Aorta (tissue), 5 donors: ENCODE measurements around the gene ZBTB2. TPM values are rescaled to one million over a fixed set of nuclear protein-coding genes. Genes with fewer than 3 reads are reported as not detected.
A peak's percentile ranks its signal among the peaks of the same experiment; 100 is the strongest.
"Not testable (repeated sequence)": the region's sequence is repeated elsewhere in the genome, so short reads cannot be mapped to it uniquely, and the experiment has no call there.

Experiments used
- ATAC-seq: fragments of 200-7000 bp; cut with Tn5 transposase; one replicate; pipeline ENCODE4 v1.9.1; 2022; ENCODE audit warnings: moderate library complexity; ENCODE audit not compliant: low FRiP score
- DNase-seq, 2 donors: peaks; one replicate each; pipeline ENCODE4 v3.0.0-alpha.2; 2020
- H3K27ac ChIP-seq, 2 donors: one replicate each; pipeline ENCODE4 v1.5.1; 2013; ENCODE audit warnings: low read length in 2 of 2, mild to moderate bottlenecking in 2 of 2, moderate library complexity in 2 of 2, control low read depth in 1 of 2, inconsistent platforms in 1 of 2, low read depth in 1 of 2
- H3K27me3 ChIP-seq, 2 donors: one replicate each; pipeline ENCODE4 v1.6.1; 2013; ENCODE audit warnings: control low read depth in 1 of 2, low read length in 1 of 2, mild to moderate bottlenecking in 1 of 2, moderate library complexity in 1 of 2; ENCODE audit not compliant: insufficient read depth in 2 of 2, control insufficient read depth in 1 of 2
- H3K36me3 ChIP-seq, 2 donors: one replicate each; pipeline ENCODE4 v1.6.1; 2013; ENCODE audit warnings: control low read depth in 1 of 2, low read length in 1 of 2, mild to moderate bottlenecking in 1 of 2; ENCODE audit not compliant: insufficient read depth in 2 of 2, control insufficient read depth in 1 of 2
- H3K4me1 ChIP-seq, 2 donors: one replicate each; pipeline ENCODE4 v1.6.1; 2013; ENCODE audit warnings: low read length in 2 of 2, control low read depth in 1 of 2, mild to moderate bottlenecking in 1 of 2, moderate library complexity in 1 of 2; ENCODE audit not compliant: insufficient read depth in 2 of 2, control insufficient read depth in 1 of 2
- H3K4me3 ChIP-seq, 2 donors: one replicate each; pipeline ENCODE4 v1.5.1; 2013; ENCODE audit warnings: low read length in 2 of 2, control low read depth in 1 of 2, mild to moderate bottlenecking in 1 of 2
- H3K9me3 ChIP-seq: one replicate; pipeline ENCODE4 v1.6.1; 2013; ENCODE audit warnings: mild to moderate bottlenecking, low read length; ENCODE audit not compliant: control insufficient read depth
- WGBS, 2 donors: extraction: QIAGEN DNeasy Blood & Tissue Kit; methylation state at CpG; one replicate each; pipeline ENCODE4 v1.1.7; 2013; 5-methylcytosine and 5-hydroxymethylcytosine counted together
- intact Hi-C, 2 donors: fragments of 100-400 bp; cut with DNase I; formaldehyde crosslinking; loops; one replicate each; pipeline versions ENCODE4 v1.14.2 to v1.15.0; 2022
- polyA plus RNA-seq, 2 donors: library from polyadenylated mRNA; stranded (reverse); fragments of 200-250 nt; gene quantifications; one replicate each; pipeline ENCODE4 v1.2.3, GENCODE V29; 2013
- total RNA-seq, 2 donors: library from RNA; stranded (reverse); fragmentation: NEBNext Ultra II Directional; extraction: Animal tissue kit (Norgen Biotek cat#: 25700); gene quantifications; one replicate each; pipeline ENCODE4 v1.2.1, GENCODE V29; 2021
- donor health status: healthy with polysubstance abuse.
- donor health status: Bipolar disorder and iron deficiency.
- donor health status: DM: no; HTN: no; CAD: no.
- donor health status: DM: no; HTN: no; CAD: no.
- donor health status: DM: yes; HTN: yes; CAD: no.

ZBTB2 gene
- total and polyA plus RNA-seq, 4 donors = 5.0 to 14.0 (median 9.0) TPM

DNA sequence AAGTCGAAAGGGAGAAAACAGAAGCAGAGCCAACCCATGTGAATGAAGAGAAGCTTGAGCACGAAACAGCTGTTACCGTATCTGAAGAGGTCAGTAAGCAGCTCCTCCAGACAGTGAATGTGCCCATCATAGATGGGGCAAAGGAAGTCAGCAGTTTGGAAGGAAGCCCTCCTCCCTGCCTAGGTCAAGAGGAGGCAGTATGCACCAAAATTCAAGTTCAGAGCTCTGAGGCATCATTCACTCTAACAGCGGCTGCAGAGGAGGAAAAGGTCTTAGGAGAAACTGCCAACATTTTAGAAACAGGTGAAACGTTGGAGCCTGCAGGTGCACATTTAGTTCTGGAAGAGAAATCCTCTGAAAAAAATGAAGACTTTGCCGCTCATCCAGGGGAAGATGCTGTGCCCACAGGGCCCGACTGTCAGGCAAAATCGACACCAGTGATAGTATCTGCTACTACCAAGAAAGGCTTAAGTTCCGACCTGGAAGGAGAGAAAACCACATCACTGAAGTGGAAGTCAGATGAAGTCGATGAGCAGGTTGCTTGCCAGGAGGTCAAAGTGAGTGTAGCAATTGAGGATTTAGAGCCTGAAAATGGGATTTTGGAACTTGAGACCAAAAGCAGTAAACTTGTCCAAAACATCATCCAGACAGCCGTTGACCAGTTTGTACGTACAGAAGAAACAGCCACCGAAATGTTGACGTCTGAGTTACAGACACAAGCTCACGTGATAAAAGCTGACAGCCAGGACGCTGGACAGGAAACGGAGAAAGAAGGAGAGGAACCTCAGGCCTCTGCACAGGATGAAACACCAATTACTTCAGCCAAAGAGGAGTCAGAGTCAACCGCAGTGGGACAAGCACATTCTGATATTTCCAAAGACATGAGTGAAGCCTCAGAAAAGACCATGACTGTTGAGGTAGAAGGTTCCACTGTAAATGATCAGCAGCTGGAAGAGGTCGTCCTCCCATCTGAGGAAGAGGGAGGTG is 38.7 kb downstream of the ZBTB2 start:
- H3K9me3 ChIP-seq = no peaks in the 10 kb centered on the region

DNA sequence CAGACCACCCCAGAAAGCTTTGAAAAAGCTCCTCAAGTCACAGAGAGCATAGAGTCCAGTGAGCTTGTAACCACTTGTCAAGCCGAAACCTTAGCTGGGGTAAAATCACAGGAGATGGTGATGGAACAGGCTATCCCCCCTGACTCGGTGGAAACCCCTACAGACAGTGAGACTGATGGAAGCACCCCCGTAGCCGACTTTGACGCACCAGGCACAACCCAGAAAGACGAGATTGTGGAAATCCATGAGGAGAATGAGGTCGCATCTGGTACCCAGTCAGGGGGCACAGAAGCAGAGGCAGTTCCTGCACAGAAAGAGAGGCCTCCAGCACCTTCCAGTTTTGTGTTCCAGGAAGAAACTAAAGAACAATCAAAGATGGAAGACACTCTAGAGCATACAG is 39.6 kb downstream of the ZBTB2 start:
- intact Hi-C loops = no loop called here
- no peak overlapping the region for H3K27ac ChIP-seq
- no peaks in the 10 kb centered on the region for H3K9me3 ChIP-seq
- no peaks in the 10 kb centered on the region for H3K27me3 ChIP-seq
- 93 to 94% methylated on average over 7 of the region's 7 CpGs for WGBS, 2 donors
- H3K4me3 ChIP-seq = no peak overlapping the region
- no peak for ATAC-seq
- H3K36me3 ChIP-seq = peaks cover 0 to 3% of the 10 kb centered on the region in 2 donors
- DNase-seq = no peak
- H3K4me1 ChIP-seq = no peaks in the 10 kb centered on the region

More for the DNA sequence above, 38.7 kb downstream of the ZBTB2 start:
- ATAC-seq (no peak), DNase-seq (no peak)
- WGBS, 2 donors = 89 to 90% methylated on average over 19 of the region's 19 CpGs
- H3K27me3 ChIP-seq = no peaks in the 10 kb centered on the region
- H3K36me3 ChIP-seq = peaks cover 0 to 3% of the 10 kb centered on the region in 2 donors
- no peak overlapping the region for H3K27ac ChIP-seq
- no peak overlapping the region for H3K4me3 ChIP-seq
- intact Hi-C loops = no loop called here
- no peaks in the 10 kb centered on the region for H3K4me1 ChIP-seq

DNA sequence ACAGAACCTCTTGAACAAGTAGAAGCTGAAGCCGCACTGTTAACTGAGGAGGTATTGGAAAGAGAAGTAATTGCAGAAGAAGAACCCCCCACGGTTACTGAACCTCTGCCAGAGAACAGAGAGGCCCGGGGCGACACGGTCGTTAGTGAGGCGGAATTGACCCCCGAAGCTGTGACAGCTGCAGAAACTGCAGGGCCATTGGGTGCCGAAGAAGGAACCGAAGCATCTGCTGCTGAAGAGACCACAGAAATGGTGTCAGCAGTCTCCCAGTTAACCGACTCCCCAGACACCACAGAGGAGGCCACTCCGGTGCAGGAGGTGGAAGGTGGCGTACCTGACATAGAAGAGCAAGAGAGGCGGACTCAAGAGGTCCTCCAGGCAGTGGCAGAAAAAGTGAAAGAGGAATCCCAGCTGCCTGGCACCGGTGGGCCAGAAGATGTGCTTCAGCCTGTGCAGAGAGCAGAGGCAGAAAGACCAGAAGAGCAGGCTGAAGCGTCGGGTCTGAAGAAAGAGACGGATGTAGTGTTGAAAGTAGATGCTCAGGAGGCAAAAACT is 40.1 kb downstream of the ZBTB2 start:
- Histone ChIP-seq H3K9me3 (no peaks in the 10 kb centered on the region), H3K27me3 (no peaks in the 10 kb centered on the region), H3K36me3 (peaks cover 0 to 3% of the 10 kb centered on the region in 2 donors), H3K27ac (no peak overlapping the region), H3K4me3 (no peak overlapping the region), H3K4me1 (no peaks in the 10 kb centered on the region)
- 95% methylated on average over 18 of the region's 18 CpGs for WGBS, 2 donors
- intact Hi-C loops = no loop called here
- ATAC-seq = no peak
- DNase-seq = no peak

DNA sequence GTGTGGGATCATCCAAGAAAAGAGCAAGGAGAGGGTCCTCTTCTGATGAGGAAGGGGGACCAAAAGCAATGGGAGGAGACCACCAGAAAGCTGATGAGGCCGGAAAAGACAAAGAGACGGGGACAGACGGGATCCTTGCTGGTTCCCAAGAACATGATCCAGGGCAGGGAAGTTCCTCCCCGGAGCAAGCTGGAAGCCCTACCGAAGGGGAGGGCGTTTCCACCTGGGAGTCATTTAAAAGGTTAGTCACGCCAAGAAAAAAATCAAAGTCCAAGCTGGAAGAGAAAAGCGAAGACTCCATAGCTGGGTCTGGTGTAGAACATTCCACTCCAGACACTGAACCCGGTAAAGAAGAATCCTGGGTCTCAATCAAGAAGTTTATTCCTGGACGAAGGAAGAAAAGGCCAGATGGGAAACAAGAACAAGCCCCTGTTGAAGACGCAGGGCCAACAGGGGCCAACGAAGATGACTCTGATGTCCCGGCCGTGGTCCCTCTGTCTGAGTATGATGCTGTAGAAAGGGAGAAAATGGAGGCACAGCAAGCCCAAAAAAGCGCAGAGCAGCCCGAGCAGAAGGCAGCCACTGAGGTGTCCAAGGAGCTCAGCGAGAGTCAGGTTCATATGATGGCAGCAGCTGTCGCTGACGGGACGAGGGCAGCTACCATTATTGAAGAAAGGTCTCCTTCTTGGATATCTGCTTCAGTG is 40.8 kb downstream of the ZBTB2 start:
- H3K27me3 ChIP-seq = no peaks in the 10 kb centered on the region
- H3K4me3 ChIP-seq = no peak overlapping the region
- no peak overlapping the region for H3K27ac ChIP-seq
- WGBS, 2 donors = 96% methylated on average over 20 of the region's 20 CpGs
- no peaks in the 10 kb centered on the region for H3K9me3 ChIP-seq
- intact Hi-C loops = no loop called here
- peaks cover 0 to 3% of the 10 kb centered on the region in 2 donors for H3K36me3 ChIP-seq
- DNase-seq (no peak), ATAC-seq (no peak)
- no peaks in the 10 kb centered on the region for H3K4me1 ChIP-seq

DNA sequence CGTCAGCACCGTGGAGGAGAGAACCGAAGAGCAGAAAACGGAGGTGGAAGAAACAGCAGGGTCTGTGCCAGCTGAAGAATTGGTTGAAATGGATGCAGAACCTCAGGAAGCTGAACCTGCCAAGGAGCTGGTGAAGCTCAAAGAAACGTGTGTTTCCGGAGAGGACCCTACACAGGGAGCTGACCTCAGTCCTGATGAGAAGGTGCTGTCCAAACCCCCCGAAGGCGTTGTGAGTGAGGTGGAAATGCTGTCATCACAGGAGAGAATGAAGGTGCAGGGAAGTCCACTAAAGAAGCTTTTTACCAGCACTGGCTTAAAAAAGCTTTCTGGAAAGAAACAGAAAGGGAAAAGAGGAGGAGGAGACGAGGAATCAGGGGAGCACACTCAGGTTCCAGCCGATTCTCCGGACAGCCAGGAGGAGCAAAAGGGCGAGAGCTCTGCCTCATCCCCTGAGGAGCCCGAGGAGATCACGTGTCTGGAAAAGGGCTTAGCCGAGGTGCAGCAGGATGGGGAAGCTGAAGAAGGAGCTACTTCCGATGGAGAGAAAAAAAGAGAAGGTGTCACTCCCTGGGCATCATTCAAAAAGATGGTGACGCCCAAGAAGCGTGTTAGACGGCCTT is 41.6 kb downstream of the ZBTB2 start:
- intact Hi-C loops = no loop called here
- no peaks in the 10 kb centered on the region for H3K27me3 ChIP-seq
- DNase-seq (no peak), ATAC-seq (no peak)
- no peaks in the 10 kb centered on the region for H3K4me1 ChIP-seq
- H3K27ac ChIP-seq = no peak overlapping the region
- peaks cover 0 to 3% of the 10 kb centered on the region in 2 donors for H3K36me3 ChIP-seq
- no peak overlapping the region for H3K4me3 ChIP-seq
- WGBS, 2 donors = 90 to 93% methylated on average over 19 of the region's 19 CpGs
- no peaks in the 10 kb centered on the region for H3K9me3 ChIP-seq

DNA sequence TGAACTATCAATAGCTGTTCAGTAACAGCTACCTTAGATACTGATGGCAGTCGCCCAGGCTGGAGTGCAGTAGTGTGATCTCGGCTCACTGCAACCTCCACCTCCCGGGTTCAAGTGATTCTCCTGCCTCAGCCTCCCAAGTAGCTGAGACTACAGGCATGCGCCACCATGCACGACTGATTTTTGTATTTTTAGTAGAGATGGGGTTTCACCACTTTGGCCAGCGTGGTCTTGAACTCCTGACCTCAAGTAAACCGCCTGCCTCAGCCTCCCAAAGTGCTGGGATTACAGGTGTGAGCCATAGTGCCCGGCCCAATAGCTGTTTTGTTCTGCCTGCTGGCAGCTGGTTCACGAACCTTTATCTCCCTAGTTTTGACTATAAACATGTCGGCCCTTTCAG is 48.6 kb downstream of the ZBTB2 start:
- H3K27me3 ChIP-seq, H3K36me3 ChIP-seq, intact Hi-C loops, H3K9me3 ChIP-seq, H3K4me1 ChIP-seq, H3K4me3 ChIP-seq, DNase-seq, H3K27ac ChIP-seq, ATAC-seq: not testable (repeated sequence)
- 71 to 75% methylated on average over 10 of the region's 10 CpGs for WGBS, 2 donors

DNA sequence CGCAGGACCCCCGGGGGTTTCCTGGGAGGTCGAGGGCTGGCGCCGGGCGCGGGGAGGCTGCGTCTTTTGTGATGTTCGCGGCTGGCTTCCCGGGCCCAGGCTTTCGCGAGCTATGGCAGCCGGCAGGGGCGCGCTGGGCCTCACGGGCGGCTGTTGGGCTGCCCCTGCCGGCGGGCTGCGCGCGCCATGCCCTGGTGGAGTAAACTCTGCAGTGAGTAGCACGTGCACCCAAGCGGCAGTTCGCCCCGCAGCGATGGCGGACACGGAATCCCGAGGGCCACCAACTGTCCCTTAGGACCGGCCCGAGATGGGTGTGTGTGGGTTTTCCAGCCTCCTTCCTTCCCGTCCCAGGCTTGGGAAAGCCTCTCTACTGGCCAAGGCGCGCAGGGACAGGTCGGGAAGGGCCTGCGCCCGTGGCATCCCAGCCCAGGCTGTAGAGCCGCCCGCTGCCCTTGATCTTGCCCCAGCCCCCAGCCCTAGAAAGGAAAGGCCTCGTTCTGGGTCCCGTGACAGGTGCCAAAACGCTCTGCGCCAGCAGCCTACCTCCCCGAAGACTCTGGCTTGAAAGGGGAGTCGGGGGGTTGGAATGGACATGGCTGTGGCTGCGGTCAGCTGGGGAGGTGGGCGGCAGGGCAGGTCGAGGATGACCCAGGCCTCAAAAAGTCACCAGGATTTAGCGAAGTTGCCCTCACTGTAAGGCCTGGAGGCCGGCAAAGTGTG is 49.7 kb downstream of the ZBTB2 start:
- no peaks in the 10 kb centered on the region for H3K9me3 ChIP-seq
- ATAC-seq (peak; percentile 46), DNase-seq (no peak)
- no peak overlapping the region for H3K27ac ChIP-seq
- H3K36me3 ChIP-seq = no peaks in the 10 kb centered on the region
- no peak overlapping the region for H3K4me3 ChIP-seq
- no peaks in the 10 kb centered on the region for H3K27me3 ChIP-seq
- H3K4me1 ChIP-seq = no peaks in the 10 kb centered on the region
- intact Hi-C loops = no loop called here
- 96 to 97% methylated on average over 50 to 52 of the region's 52 CpGs for WGBS, 2 donors
